ACC112 (cell line): ENCODE data around the gene TAF11L6.
"Not testable (repeated sequence)": the region's sequence is repeated elsewhere in the genome, so short reads cannot be mapped to it uniquely, and the experiment has no call there.

Source experiments
- H2AFZ ChIP-seq: fragments of 200-600 bp; sonication (generic); one replicate; pipeline ENCODE4 v1.6.0; 2017; ENCODE audit warnings: antibody characterized with exemption, low read length; ENCODE audit not compliant: unreplicated experiment
- H3K27ac ChIP-seq: fragments of 200-600 bp; sonication (generic); 2 replicates; pipeline ENCODE4 v1.5.1; 2014; ENCODE audit warnings: low read depth, mild to moderate bottlenecking, antibody characterized with exemption, low read length, moderate library complexity
- H3K27me3 ChIP-seq: fragments of 200-600 bp; sonication (generic); 2 replicates; pipeline ENCODE4 v1.6.1; 2014; ENCODE audit warnings: mild to moderate bottlenecking, antibody characterized with exemption, low read length, moderate library complexity, mixed read lengths; ENCODE audit not compliant: insufficient read depth
- H3K36me3 ChIP-seq: fragments of 200-600 bp; sonication (generic); 2 replicates; pipeline ENCODE4 v1.6.1; 2016; ENCODE audit warnings: mild to moderate bottlenecking, antibody characterized with exemption, low read length, moderate library complexity, mixed read lengths; ENCODE audit not compliant: insufficient read depth
- H3K4me1 ChIP-seq: fragments of 200-600 bp; sonication (generic); one replicate; pipeline ENCODE4 v1.6.1; 2016; ENCODE audit warnings: low read length, mixed read lengths; ENCODE audit not compliant: insufficient read depth, unreplicated experiment, control insufficient read depth
- H3K4me3 ChIP-seq: fragments of 200-600 bp; sonication (generic); 2 replicates; pipeline ENCODE4 v1.5.1; 2014; ENCODE audit warnings: mild to moderate bottlenecking, low read depth, low read length
- H3K79me2 ChIP-seq: fragments of 200-600 bp; sonication (generic); one replicate; pipeline ENCODE4 v1.6.0; 2016; ENCODE audit warnings: low read length; ENCODE audit not compliant: control insufficient read depth, unreplicated experiment, insufficient read depth

TAF11L6 gene

DNA sequence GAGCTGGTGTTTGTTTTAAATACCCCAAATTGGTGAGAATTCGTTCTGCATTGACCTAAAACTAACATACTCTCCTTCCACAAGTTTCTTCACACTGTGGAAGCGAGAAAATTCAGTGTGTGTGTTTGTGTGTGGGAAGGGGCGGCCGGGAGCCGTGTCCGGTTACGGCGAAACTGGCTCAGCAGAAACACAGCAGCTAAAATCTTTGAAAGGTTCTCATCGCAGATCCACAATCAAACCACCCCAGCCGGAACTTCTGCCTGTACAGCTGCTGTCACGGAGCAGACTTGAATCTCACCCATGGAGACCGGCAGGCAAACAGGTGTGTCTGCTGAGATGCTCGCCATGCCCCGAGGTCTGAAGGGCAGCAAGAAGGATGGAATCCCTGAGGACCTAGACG lies 10.4 kb upstream of the TAF11L6 start, which contains the start of gene TAF11L3:
TAF11L3 (plus strand) TSS at position 301 of the 400 bp plus-strand sequence.
- H2AFZ ChIP-seq, H3K4me3 ChIP-seq, H3K27me3 ChIP-seq, H3K27ac ChIP-seq, H3K4me1 ChIP-seq, H3K36me3 ChIP-seq, H3K79me2 ChIP-seq: not testable (repeated sequence)

DNA sequence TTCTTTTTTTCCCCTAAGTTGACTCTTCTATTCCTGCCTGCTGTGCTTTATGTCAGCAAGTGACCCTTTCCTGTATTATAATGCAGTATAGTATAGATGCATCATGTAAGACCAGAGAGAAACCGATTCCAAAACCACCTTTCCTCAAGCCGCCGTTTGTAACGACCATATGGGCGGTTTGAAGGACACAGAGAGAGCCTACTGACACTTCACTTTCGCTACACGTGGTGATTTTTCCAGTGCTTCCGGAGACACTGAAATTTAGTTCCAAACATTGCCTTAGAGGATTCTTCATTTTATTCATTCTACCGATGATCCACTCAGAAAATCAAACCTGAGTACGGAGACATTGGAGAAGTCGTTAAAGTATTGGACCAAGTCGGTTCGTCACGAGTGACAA lies 9.0 kb upstream of the TAF11L6 start:
- not testable (repeated sequence) for H3K27ac ChIP-seq, H3K27me3 ChIP-seq

DNA sequence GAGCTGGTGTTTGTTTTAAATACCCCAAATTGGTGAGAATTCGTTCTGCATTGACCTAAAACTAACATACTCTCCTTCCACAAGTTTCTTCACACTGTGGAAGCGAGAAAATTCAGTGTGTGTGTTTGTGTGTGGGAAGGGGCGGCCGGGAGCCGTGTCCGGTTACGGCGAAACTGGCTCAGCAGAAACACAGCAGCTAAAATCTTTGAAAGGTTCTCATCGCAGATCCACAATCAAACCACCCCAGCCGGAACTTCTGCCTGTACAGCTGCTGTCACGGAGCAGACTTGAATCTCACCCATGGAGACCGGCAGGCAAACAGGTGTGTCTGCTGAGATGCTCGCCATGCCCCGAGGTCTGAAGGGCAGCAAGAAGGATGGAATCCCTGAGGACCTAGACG lies 7.0 kb upstream of the TAF11L6 start, which contains the start of gene TAF11L4:
TAF11L4 (plus strand) TSS at position 301 of the 400 bp plus-strand sequence.
- not testable (repeated sequence) for H3K4me3 ChIP-seq

More for the DNA sequence above, 9.0 kb upstream of the TAF11L6 start:
- not testable (repeated sequence) for H3K79me2 ChIP-seq, H3K4me3 ChIP-seq, H3K4me1 ChIP-seq, H3K36me3 ChIP-seq, H2AFZ ChIP-seq

DNA sequence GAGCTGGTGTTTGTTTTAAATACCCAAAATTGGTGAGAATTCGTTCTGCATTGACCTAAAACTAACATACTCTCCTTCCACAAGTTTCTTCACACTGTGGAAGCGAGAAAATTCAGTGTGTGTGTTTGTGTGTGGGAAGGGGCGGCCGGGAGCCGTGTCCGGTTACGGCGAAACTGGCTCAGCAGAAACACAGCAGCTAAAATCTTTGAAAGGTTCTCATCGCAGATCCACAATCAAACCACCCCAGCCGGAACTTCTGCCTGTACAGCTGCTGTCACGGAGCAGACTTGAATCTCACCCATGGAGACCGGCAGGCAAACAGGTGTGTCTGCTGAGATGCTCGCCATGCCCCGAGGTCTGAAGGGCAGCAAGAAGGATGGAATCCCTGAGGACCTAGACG lies 3.5 kb upstream of the TAF11L6 start, which contains the start of gene TAF11L5:
TAF11L5 (plus strand) TSS at position 301 of the 400 bp plus-strand sequence.
- H3K36me3 ChIP-seq, H3K4me3 ChIP-seq, H3K4me1 ChIP-seq, H3K27me3 ChIP-seq, H3K27ac ChIP-seq, H2AFZ ChIP-seq, H3K79me2 ChIP-seq: not testable (repeated sequence)

More for the DNA sequence above, 7.0 kb upstream of the TAF11L6 start, which contains the start of gene TAF11L4:
- H3K36me3 ChIP-seq, H3K79me2 ChIP-seq, H3K4me1 ChIP-seq, H3K27me3 ChIP-seq, H2AFZ ChIP-seq, H3K27ac ChIP-seq: not testable (repeated sequence)

DNA sequence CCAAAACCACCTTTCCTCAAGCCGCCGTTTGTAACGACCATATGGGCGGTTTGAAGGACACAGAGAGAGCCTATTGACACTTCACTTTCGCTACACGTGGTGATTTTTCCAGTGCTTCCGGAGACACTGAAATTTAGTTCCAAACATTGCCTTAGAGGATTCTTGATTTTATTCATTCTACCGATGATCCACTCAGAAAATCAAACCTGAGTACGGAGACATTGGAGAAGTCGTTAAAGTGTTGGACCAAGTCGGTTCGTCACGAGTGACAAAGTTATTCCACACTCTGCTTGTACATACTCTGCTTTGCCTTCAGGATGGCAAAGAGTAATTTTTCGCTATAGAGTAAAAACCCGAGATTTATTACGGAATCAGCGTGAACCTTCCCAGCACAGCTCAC lies 2.0 kb upstream of the TAF11L6 start:
- not testable (repeated sequence) for H3K27me3 ChIP-seq, H3K36me3 ChIP-seq, H3K4me3 ChIP-seq, H2AFZ ChIP-seq, H3K79me2 ChIP-seq, H3K27ac ChIP-seq, H3K4me1 ChIP-seq
